Measurements from ENCODE around the gene IL6ST. TPM values are rescaled to one million over a fixed set of nuclear protein-coding genes. Genes with fewer than 3 reads are reported as not detected.

The IL6ST gene
- total and polyA plus RNA-seq, 2 donors from 2014 or later: 39.2 to 378 TPM

DNA sequence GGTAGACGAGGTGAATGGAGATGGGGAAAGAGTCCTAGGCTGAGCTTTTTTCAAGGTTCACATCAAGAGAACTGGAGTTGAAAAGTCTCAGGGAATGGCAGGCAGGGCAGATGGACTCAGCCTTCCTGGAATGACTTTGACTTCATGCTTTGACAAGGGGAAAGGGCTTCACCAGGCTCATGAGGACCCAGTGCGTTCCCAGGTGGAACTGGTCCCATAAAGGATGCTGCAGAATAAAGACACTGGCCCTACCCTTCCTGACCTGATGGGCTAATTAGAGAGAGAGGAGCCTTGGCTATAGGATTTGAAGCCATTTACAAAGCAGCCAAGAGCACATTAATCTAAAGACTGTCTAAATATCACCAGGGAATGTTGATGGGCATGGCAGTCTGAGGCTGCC is 79.8 kb downstream of the IL6ST start:
- Histone ChIP-seq H3K36me3 (ENCODE audit: control insufficient read depth in 2 of 3, insufficient read depth in 3 of 3, low read length in 3 of 3) (no peaks in the 10 kb centered on the region), H3K4me1 (ENCODE audit: control insufficient read depth in 2 of 3, insufficient read depth in 2 of 3, low read depth in 1 of 3, low read length in 3 of 3) (peaks cover 0 to 12% (median 9%) of the 10 kb centered on the region in 3 donors), H3K27me3 (ENCODE audit: control insufficient read depth, insufficient read depth, low read length) (no peaks in the 10 kb centered on the region), H3K9me3 (ENCODE audit: control insufficient read depth in 2 of 3, insufficient read depth in 1 of 3, low read length in 3 of 3) (no peaks in the 10 kb centered on the region), H3K9ac (ENCODE audit: low read length in 3 of 3) (no peak overlapping the region), H3K4me3 (ENCODE audit: low read length in 3 of 3) (no peak overlapping the region), H3K27ac (ENCODE audit: low read depth in 2 of 2, low read length in 2 of 2) (no peak overlapping the region)
- TF ChIP-seq, protein P1, sequence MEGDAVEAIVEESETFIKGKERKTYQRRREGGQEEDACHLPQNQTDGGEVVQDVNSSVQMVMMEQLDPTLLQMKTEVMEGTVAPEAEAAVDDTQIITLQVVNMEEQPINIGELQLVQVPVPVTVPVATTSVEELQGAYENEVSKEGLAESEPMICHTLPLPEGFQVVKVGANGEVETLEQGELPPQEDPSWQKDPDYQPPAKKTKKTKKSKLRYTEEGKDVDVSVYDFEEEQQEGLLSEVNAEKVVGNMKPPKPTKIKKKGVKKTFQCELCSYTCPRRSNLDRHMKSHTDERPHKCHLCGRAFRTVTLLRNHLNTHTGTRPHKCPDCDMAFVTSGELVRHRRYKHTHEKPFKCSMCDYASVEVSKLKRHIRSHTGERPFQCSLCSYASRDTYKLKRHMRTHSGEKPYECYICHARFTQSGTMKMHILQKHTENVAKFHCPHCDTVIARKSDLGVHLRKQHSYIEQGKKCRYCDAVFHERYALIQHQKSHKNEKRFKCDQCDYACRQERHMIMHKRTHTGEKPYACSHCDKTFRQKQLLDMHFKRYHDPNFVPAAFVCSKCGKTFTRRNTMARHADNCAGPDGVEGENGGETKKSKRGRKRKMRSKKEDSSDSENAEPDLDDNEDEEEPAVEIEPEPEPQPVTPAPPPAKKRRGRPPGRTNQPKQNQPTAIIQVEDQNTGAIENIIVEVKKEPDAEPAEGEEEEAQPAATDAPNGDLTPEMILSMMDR (IDR thresholded peaks at IDR 0.05; ENCODE audit: borderline replicate concordance, extremely low read depth, insufficient read depth): no peak
- intact Hi-C loops (cut with DNase I): no loop called here
- FAIRE-seq: no peak
- DNase-seq: no peak

DNA sequence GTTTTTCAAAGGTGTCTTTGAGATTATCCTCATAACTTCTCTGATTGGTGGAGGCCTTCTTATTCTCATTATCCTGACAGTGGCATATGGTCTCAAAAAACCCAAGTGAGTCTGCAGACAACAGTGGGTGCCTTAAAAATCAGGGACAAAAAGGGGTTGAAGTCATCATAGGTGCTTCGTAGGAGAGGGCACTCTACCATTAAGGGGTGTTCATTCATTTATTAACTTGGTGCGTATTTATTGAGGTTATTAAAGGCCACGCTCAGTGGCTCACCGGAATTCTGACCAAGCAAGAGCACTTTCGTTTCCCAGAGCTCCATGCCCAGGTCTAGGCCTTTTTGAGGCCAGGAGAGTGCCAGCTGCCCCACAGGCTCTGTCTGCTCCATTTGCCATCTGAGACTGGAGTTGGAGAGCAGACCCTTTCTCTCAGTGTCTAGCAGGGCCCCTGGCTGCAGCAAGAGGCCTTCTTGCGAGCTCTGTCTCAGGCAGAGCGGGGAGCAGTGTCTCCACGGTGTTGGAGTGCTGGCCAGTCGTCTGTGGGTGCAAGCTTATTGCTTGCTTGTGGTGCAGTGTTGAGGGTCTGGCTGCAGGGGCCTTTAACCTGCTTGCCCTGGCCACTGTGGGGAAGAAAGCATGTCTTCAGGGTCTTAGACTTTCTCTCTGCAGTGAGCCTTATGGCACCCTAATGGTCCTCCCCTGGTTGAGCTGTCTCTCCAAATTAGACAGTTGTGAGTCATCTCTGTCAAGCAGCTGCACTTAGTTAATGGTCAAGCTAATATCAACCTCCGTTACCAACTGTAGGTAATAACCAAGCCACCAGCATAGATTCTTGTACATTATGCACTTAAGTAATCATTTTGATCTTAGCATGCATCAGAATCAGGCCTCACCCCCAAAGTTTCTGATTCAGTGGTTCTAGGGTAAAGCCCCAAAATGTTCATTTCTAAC is 81.0 kb downstream of the IL6ST start:
- Histone ChIP-seq H3K4me1 (ENCODE audit: control insufficient read depth in 2 of 3, insufficient read depth in 2 of 3, low read depth in 1 of 3, low read length in 3 of 3) (peaks cover 0 to 12% (median 9%) of the 10 kb centered on the region in 3 donors), H3K36me3 (ENCODE audit: control insufficient read depth in 2 of 3, insufficient read depth in 3 of 3, low read length in 3 of 3) (no peaks in the 10 kb centered on the region), H3K4me3 (ENCODE audit: low read length in 3 of 3) (peak overlapping the region in 2 of 3 donors; percentile 13 to 14), H3K27me3 (ENCODE audit: control insufficient read depth, insufficient read depth, low read length) (no peaks in the 10 kb centered on the region), H3K9me3 (ENCODE audit: control insufficient read depth in 2 of 3, insufficient read depth in 1 of 3, low read length in 3 of 3) (no peaks in the 10 kb centered on the region), H3K27ac (ENCODE audit: low read depth in 2 of 2, low read length in 2 of 2) (peak overlapping the region; percentile 5 to 59), H3K9ac (ENCODE audit: low read length in 3 of 3) (no peak overlapping the region)
- peak in 2 of 5 donors; percentile 35 to 45 for DNase-seq
- intact Hi-C loops (cut with DNase I): no loop called here
- no peak for FAIRE-seq
- TF ChIP-seq, protein P1 (IDR thresholded peaks at IDR 0.05; ENCODE audit: borderline replicate concordance, extremely low read depth, insufficient read depth): no peak

DNA sequence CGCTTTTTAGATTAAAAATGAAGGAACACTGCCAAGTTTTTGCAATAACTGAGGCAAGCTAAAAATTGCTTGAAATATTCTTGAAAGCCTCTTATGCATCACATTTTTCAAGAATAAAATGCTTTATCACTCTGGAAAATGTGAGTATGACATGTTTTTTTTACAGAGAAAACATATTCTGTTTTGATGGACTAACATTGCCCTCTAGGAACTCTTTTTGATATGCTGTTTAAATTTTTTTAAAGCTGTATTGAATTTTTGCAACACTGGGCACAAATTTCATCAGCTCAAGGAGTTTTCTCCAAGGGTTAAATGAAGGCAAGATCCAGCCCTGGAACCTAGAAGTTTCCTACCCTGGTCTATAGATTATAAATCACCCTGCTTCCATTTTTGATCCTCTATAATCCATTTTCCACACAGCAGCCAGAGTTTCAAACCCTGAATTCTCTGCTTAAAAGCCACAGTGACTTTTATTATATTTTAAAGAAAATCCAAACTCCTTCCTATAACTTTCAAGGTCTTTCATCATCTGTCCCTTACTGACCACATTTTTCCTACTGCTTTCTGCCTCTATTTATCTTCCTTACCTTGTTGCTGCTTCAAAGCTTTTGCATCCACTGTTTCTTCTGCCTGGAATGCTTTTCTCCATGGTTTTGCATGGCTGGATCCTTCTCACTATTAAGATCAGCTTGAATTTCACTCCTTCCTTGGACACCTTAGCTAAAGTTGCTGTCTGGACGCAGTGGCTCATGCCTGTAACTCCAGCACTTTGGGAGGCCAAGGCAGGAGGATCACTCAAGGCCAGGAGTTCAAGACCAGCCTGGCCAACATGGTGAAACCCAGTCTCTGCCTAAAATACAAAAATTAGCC is 82.7 kb downstream of the IL6ST start:
- intact Hi-C loops (cut with DNase I): no loop called here
- Histone ChIP-seq H3K27me3 (ENCODE audit: control insufficient read depth, insufficient read depth, low read length) (no peaks in the 10 kb centered on the region), H3K9ac (ENCODE audit: low read length in 3 of 3) (no peak overlapping the region), H3K9me3 (ENCODE audit: control insufficient read depth in 2 of 3, insufficient read depth in 1 of 3, low read length in 3 of 3) (no peaks in the 10 kb centered on the region), H3K36me3 (ENCODE audit: control insufficient read depth in 2 of 3, insufficient read depth in 3 of 3, low read length in 3 of 3) (no peaks in the 10 kb centered on the region), H3K4me1 (ENCODE audit: control insufficient read depth in 2 of 3, insufficient read depth in 2 of 3, low read depth in 1 of 3, low read length in 3 of 3) (peaks cover 0 to 12% (median 9%) of the 10 kb centered on the region in 3 donors), H3K27ac (ENCODE audit: low read depth in 2 of 2, low read length in 2 of 2) (no peak overlapping the region), H3K4me3 (ENCODE audit: low read length in 3 of 3) (no peak overlapping the region)
- TF ChIP-seq, protein P1 (IDR thresholded peaks at IDR 0.05; ENCODE audit: borderline replicate concordance, extremely low read depth, insufficient read depth): no peak
- DNase-seq (no peak), FAIRE-seq (no peak)

All from kidney (tissue), 14 donors.